HCT116 (cell line): ENCODE results near the gene IQGAP2.

Source experiments
- CEBPB ChIP-seq: IDR thresholded peaks from 2 replicates; pipeline ENCODE4 v1.6.1; 2012; ENCODE audit warnings: low read depth
- EZH2 ChIP-seq: fragments of 200-600 bp; sonication (generic); IDR thresholded peaks from 2 replicates; pipeline ENCODE4 v1.6.1; 2017; ENCODE audit warnings: antibody characterized with exemption, mixed run types
- POLR2A ChIP-seq: IDR thresholded peaks from 2 replicates; pipeline ENCODE4 v1.7.0; 2011; ENCODE audit warnings: borderline replicate concordance; ENCODE audit not compliant: insufficient read depth, insufficient read length; ENCODE audit errors: extremely low read depth
- POLR2AphosphoS5 ChIP-seq: IDR thresholded peaks from 2 replicates; pipeline ENCODE4 v1.6.1; 2011; ENCODE audit warnings: mild to moderate bottlenecking, low read depth, low read length, moderate library complexity
- RAD21 ChIP-seq: IDR thresholded peaks from 2 replicates; pipeline ENCODE4 v1.6.1; 2012; ENCODE audit warnings: low read depth, mild to moderate bottlenecking
- ZNF274 ChIP-seq: fragments of 200-500 bp; sonication (Bioruptor generic); IDR thresholded peaks from 2 replicates; pipeline ENCODE4 v1.6.1; 2014; ENCODE audit warnings: mild to moderate bottlenecking, low read depth, low read length, inconsistent platforms
- TF ChIP-seq, protein P1 (sequence below), 3 experiments: fragments of 200-600 bp in 1 of 3; sonication (generic) in 1 of 3; IDR thresholded peaks in 2 of 3; conservative IDR thresholded peaks in 1 of 3; 2 replicates each; pipeline ENCODE4 v1.5.1; 2012 to 2017; ENCODE audit warnings: low read depth in 2 of 3, low read length in 2 of 3, antibody characterized with exemption in 1 of 3, borderline replicate concordance in 1 of 3, control low read depth in 1 of 3, mild to moderate bottlenecking in 1 of 3, mixed read lengths in 1 of 3, mixed run types in 1 of 3, moderate library complexity in 1 of 3; ENCODE audit not compliant: insufficient read depth in 1 of 3

DNA sequence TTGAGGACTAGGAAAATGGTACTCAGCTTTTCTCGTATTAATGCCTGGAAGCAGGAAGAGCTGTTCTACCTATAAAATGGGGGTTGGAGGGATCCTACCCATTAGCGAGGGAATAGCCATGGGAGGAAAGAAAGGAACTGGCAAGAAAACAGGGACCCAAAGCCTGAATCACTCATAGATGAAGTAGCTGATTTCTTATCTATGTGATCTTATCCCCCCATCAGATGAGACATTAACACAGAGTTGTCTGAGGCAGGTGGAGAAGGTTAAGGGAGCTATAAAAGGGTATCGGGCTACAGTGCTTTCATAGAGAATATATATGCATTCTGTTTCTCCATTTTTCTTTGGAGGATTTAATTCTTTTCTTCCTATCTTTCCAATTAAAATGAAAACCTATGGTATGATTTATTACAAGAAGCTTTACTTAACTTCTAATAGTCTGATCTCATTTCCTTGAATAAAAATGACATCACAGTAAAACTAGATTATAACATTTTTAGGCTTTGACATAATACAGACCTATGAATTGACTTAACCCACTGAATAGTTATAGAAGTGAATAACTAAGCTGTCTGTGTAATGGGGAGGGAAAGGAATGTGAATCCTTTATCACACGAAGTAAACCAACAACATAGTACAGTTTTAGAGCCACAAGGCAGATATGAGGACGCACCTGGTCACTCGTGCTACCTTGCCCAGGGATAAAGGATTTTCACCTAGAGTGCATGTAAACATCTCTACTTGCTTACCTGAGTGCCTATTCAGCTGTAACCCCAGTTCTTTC, 39.0 kb downstream of the IQGAP2 start:
- no peak for TF ChIP-seq POLR2AphosphoS5
- TF ChIP-seq POLR2A: no peak
- TF ChIP-seq EZH2: no peak
- TF ChIP-seq, protein P1, sequence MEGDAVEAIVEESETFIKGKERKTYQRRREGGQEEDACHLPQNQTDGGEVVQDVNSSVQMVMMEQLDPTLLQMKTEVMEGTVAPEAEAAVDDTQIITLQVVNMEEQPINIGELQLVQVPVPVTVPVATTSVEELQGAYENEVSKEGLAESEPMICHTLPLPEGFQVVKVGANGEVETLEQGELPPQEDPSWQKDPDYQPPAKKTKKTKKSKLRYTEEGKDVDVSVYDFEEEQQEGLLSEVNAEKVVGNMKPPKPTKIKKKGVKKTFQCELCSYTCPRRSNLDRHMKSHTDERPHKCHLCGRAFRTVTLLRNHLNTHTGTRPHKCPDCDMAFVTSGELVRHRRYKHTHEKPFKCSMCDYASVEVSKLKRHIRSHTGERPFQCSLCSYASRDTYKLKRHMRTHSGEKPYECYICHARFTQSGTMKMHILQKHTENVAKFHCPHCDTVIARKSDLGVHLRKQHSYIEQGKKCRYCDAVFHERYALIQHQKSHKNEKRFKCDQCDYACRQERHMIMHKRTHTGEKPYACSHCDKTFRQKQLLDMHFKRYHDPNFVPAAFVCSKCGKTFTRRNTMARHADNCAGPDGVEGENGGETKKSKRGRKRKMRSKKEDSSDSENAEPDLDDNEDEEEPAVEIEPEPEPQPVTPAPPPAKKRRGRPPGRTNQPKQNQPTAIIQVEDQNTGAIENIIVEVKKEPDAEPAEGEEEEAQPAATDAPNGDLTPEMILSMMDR (IDR thresholded peaks at IDR 0.05 in 2 of 3, conservative IDR thresholded peaks at IDR 0.05 in 1 of 3; ENCODE audit: borderline replicate concordance in 1 of 3, insufficient read depth in 1 of 3, low read depth in 2 of 3, low read length in 2 of 3): no peak
- TF ChIP-seq CEBPB: no peak
- no peak for TF ChIP-seq RAD21
- TF ChIP-seq ZNF274: no peak
